ENCODE results near the gene NFATC2IP. TPM values are rescaled to one million over a fixed set of nuclear protein-coding genes. Genes with fewer than 3 reads are reported as not detected.
"Not testable (repeated sequence)": the region's sequence is repeated elsewhere in the genome, so short reads cannot be mapped to it uniquely, and the experiment has no call there.

Gene NFATC2IP
- total RNA-seq, 1 experiment from 2014 or later, result 58.2 TPM

- Mint-ChIP-seq H3K4me1 (ENCODE audit: low read depth, unreplicated experiment) (peaks cover 6% of the 10 kb centered on the region), H3K9me3 (ENCODE audit: unreplicated experiment) (no peaks in the 10 kb centered on the region), H3K4me3 (ENCODE audit: unreplicated experiment) (no peak overlapping the region), H3K27me3 (ENCODE audit: insufficient read depth, unreplicated experiment) (no peaks in the 10 kb centered on the region), H3K27ac (ENCODE audit: unreplicated experiment) (no peak overlapping the region), H3K36me3 (ENCODE audit: insufficient read depth, unreplicated experiment) (no peaks in the 10 kb centered on the region)
- intact Hi-C loops (cut with micrococcal nuclease; ENCODE audit: unreplicated experiment), result no loop called here
- CTCF ChIA-PET, result no interaction called here
- Histone ChIP-seq H3K9me3 (no peaks in the 10 kb centered on the region), H3K27me3 (replicated peaks; ENCODE audit: control insufficient read depth, insufficient read depth, low read length) (no peaks in the 10 kb centered on the region), H3K4me1 (no peaks in the 10 kb centered on the region), H3K36me3 (ENCODE audit: control insufficient read depth, insufficient read depth, low read length) (no peaks in the 10 kb centered on the region), H3K4me3 (ENCODE audit: low read depth, low read length) (no peak overlapping the region)
- no peak for DNase-seq
- POLR2A ChIA-PET, result no interaction called here
- no TSS peak for BruUV-seq (replicated peaks)
- TF ChIP-seq CTCF (IDR thresholded peaks at IDR 0.05; ENCODE audit: insufficient read depth in 1 of 2, low read depth in 1 of 2, low read length in 1 of 2, severe bottlenecking in 1 of 2, unreplicated experiment in 1 of 2), result no peak
These were observed 12.0 kb upstream of the NFATC2IP start for GRCh38 chr16:28938721-28939120.

GRCh38 chr16:28939825-28940224 lies 10.9 kb upstream of the NFATC2IP start:
- H3K4me3 ChIP-seq (ENCODE audit: low read depth, low read length); H3K27me3 ChIP-seq (replicated peaks; ENCODE audit: control insufficient read depth, insufficient read depth, low read length); H3K36me3 Mint-ChIP-seq (ENCODE audit: insufficient read depth, unreplicated experiment); H3K4me1 Mint-ChIP-seq (ENCODE audit: low read depth, unreplicated experiment); DNase-seq; H3K27me3 Mint-ChIP-seq (ENCODE audit: insufficient read depth, unreplicated experiment); H3K27ac Mint-ChIP-seq (ENCODE audit: unreplicated experiment); BruUV-seq (replicated peaks); H3K9me3 ChIP-seq; POLR2A ChIA-PET; H3K4me3 Mint-ChIP-seq (ENCODE audit: unreplicated experiment); H3K36me3 ChIP-seq (ENCODE audit: control insufficient read depth, insufficient read depth, low read length); CTCF ChIA-PET; H3K9me3 Mint-ChIP-seq (ENCODE audit: unreplicated experiment); H3K4me1 ChIP-seq; intact Hi-C loops (cut with micrococcal nuclease; ENCODE audit: unreplicated experiment): not testable (repeated sequence)

- no peak overlapping the region for H3K4me3 Mint-ChIP-seq (ENCODE audit: unreplicated experiment)
- H3K9me3 Mint-ChIP-seq (ENCODE audit: unreplicated experiment), result no peaks in the 10 kb centered on the region
- H3K4me1 Mint-ChIP-seq (ENCODE audit: low read depth, unreplicated experiment), result peaks cover 6% of the 10 kb centered on the region
- no peaks in the 10 kb centered on the region for H3K36me3 Mint-ChIP-seq (ENCODE audit: insufficient read depth, unreplicated experiment)
- no peaks in the 10 kb centered on the region for H3K27me3 Mint-ChIP-seq (ENCODE audit: insufficient read depth, unreplicated experiment)
- Histone ChIP-seq H3K4me3 (ENCODE audit: low read depth, low read length) (no peak overlapping the region), H3K4me1 (no peaks in the 10 kb centered on the region), H3K27me3 (replicated peaks; ENCODE audit: control insufficient read depth, insufficient read depth, low read length) (no peaks in the 10 kb centered on the region), H3K9me3 (no peaks in the 10 kb centered on the region), H3K36me3 (ENCODE audit: control insufficient read depth, insufficient read depth, low read length) (no peaks in the 10 kb centered on the region)
- no peak for DNase-seq
- CTCF ChIA-PET, result interaction anchor here (1.4 kb wide), 1 partner anchor 20 kb away, joined by 4 read pairs; no protein-coding TSS in a partner anchor
- BruUV-seq (replicated peaks), result no TSS peak
- no peak for TF ChIP-seq CTCF (IDR thresholded peaks at IDR 0.05; ENCODE audit: insufficient read depth in 1 of 2, low read depth in 1 of 2, low read length in 1 of 2, severe bottlenecking in 1 of 2, unreplicated experiment in 1 of 2)
- POLR2A ChIA-PET, result interaction anchor here (0.5 to 0.9 kb wide), 2 partner anchors 18 to 120 kb away, joined by 3 to 4 read pairs; partner anchors contain the start of genes ATXN2L and RABEP2
- intact Hi-C loops (cut with micrococcal nuclease; ENCODE audit: unreplicated experiment), result no loop called here
- H3K27ac Mint-ChIP-seq (ENCODE audit: unreplicated experiment), result no peak overlapping the region
These were observed 7.5 kb upstream of the NFATC2IP start for GRCh38 chr16:28943281-28943680.

GRCh38 chr16:28946681-28947080 lies 4.1 kb upstream of the NFATC2IP start:
- CTCF ChIA-PET, result interaction anchor here (0.6 kb wide), 1 partner anchor 1445 kb away, joined by 3 read pairs; no protein-coding TSS in a partner anchor
- POLR2A ChIA-PET, result no interaction called here
- intact Hi-C loops (cut with micrococcal nuclease; ENCODE audit: unreplicated experiment), result loop anchor here (5.0 kb wide), 1 partner anchor 84 kb away; the partner anchor contains the start of gene SH2B1

More at GRCh38 chr16:28946681-28947080, 4.1 kb upstream of the NFATC2IP start:
- no peaks in the 10 kb centered on the region for H3K9me3 ChIP-seq
- no peak overlapping the region for H3K27ac Mint-ChIP-seq (ENCODE audit: unreplicated experiment)
- H3K4me1 Mint-ChIP-seq (ENCODE audit: low read depth, unreplicated experiment), result peaks cover 10% of the 10 kb centered on the region
- TF ChIP-seq CTCF (IDR thresholded peaks at IDR 0.05; ENCODE audit: insufficient read depth in 1 of 2, low read depth in 1 of 2, low read length in 1 of 2, severe bottlenecking in 1 of 2, unreplicated experiment in 1 of 2), result no peak
- no peaks in the 10 kb centered on the region for H3K4me1 ChIP-seq
- H3K36me3 ChIP-seq (ENCODE audit: control insufficient read depth, insufficient read depth, low read length), result no peaks in the 10 kb centered on the region
- H3K36me3 Mint-ChIP-seq (ENCODE audit: insufficient read depth, unreplicated experiment), result peaks cover 13% of the 10 kb centered on the region
- no peaks in the 10 kb centered on the region for H3K27me3 ChIP-seq (replicated peaks; ENCODE audit: control insufficient read depth, insufficient read depth, low read length)
- H3K9me3 Mint-ChIP-seq (ENCODE audit: unreplicated experiment), result no peaks in the 10 kb centered on the region
- H3K4me3 Mint-ChIP-seq (ENCODE audit: unreplicated experiment), result no peak overlapping the region
- no TSS peak for BruUV-seq (replicated peaks)
- no peaks in the 10 kb centered on the region for H3K27me3 Mint-ChIP-seq (ENCODE audit: insufficient read depth, unreplicated experiment)
- no peak overlapping the region for H3K4me3 ChIP-seq (ENCODE audit: low read depth, low read length)
- no peak for DNase-seq
